ENCODE measurements around the gene SRPK2. TPM values are rescaled to one million over a fixed set of nuclear protein-coding genes. Genes with fewer than 3 reads are reported as not detected.

Gene SRPK2
- total RNA-seq, 2 experiments from 2014 or later, result 48.5 to 53.6 TPM

DNA sequence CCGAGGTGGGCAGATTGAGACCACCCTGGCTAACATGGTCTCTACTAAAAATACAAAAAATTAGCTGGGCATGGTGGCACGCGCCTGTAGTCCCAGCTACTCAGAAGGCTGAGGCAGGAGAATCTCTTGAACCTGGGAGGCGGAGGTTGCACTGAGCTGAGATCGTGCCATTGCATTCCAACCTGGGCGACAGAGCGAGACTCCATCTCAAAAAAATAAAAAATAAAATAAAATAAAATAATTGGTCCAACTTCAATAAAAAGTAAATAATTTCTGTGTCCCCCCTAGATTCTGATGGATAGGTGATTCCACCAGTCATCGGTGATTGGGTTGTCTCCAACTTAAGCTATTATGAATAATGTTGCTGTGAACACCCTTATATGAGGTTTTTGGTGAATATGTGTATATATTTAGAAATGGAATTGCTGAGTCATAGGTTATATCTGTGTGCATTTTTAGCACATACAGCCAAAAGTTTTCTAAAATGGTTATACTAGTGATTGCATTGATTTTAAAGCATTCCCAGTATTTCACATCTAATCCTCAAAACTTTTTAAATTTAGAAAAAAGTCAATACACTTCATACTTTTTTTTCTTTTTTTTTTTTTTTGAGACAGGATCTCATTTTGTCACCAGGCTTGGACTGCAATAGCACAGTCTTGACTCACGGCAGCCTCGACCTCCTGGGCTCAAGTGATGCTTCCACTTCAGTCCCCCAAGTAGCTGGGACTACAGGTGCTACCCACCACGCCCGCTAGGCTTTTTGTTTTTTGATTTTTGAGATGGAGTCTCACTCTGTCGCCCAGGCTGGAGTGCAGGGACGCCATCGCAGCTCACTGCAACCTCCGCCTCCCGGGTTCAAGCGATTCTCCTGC, 13.7 kb upstream of the SRPK2 start:
- Mint-ChIP-seq H3K9me3 (no peaks in the 10 kb centered on the region), H3K27me3 (no peaks in the 10 kb centered on the region), H3K27ac (no peak overlapping the region), H3K4me3 (no peak overlapping the region), H3K36me3 (ENCODE audit: low read depth) (no peaks in the 10 kb centered on the region), H3K4me1 (no peaks in the 10 kb centered on the region)
- no peak for DNase-seq
- POLR2A ChIA-PET, result no interaction called here
- CTCF ChIA-PET, result interaction anchor here (0.7 to 1.3 kb wide), 2 partner anchors 12 to 21 kb away, joined by 4 read pairs; no protein-coding TSS in a partner anchor

DNA sequence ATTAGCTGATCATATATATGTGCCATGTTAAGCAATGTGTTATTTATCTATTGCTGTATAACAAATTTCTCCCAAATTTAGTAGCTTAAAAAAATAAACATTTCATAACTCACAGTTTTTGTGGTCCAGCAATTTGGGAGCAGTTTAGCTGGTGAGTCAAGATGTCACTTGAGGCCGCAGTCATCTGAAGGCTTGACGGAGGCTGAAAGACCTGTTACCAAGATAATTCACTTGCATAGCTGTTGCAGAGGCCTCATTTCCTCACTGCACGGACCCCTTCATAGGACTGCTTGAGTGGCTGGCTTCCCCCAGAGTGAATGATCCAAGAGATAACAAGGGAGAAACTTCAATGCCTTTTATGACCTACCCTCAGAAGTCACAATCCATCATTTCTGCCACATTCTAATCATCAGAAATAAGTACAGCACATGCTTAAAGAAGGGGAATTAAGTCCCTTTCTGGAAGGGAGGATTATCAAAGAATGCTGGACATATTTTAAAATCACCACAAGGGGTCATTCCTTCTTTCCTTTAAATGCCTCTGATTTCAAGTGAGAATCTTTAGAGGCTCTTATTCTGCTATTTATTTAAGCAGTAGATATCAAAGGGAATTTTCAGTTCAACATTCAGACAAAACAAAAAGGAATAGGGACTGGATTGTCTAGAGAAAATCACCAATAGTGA, 10.5 kb upstream of the SRPK2 start:
- DNase-seq, result no peak
- no peaks in the 10 kb centered on the region for H3K27me3 Mint-ChIP-seq
- ChIA-PET POLR2A (no interaction called here), CTCF (interaction anchor here (0.5 to 1.0 kb wide), 2 partner anchors 68 to 246 kb away, joined by 3 read pairs; no protein-coding TSS in a partner anchor)
- H3K36me3 Mint-ChIP-seq (ENCODE audit: low read depth), result no peaks in the 10 kb centered on the region
- H3K27ac Mint-ChIP-seq, result no peak overlapping the region
- H3K4me1 Mint-ChIP-seq, result peaks cover 5% of the 10 kb centered on the region
- no peak overlapping the region for H3K4me3 Mint-ChIP-seq
- H3K9me3 Mint-ChIP-seq, result peaks cover 2% of the 10 kb centered on the region

DNA sequence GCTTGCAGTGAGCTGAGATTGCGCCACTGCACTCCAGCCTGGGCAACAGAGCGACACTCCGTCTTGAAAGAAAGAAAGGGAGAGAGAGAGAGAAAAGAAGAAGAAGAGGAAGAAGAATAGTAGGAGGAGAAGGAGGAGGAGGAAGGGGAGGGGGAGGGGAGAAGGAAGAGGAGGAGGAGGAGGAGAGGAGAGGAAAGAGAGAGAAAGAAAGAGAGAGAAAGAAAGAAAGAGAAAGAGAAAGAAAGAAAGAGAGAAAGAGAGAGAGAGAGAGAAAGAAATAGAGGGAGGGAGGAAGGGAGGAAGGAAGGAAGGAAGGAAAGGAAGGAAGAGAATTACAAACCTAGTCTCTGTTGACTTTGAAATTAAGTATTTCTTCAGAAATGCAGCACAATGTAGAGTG, 7.8 kb upstream of the SRPK2 start:
- ChIA-PET POLR2A (no interaction called here), CTCF (no interaction called here)

DNA sequence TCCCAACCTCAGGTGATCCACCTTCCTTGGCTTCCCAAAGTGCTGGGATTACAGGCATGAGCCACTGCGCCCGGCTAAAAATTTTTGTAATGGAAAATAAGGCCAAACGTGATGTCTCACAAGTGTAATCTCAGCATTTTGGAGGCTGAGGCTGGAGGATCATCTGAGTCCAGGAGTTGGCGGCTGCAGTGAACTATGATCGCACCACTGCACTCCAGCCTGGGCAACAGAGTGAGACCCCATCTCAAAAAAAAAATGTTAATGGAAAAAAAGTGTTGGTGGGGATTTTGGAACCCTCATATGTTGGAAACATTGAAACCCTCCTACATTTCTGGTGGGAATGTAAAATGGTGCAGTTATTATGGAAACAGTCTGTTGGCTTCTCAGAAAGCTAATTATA, 2.7 kb upstream of the SRPK2 start:
- DNase-seq, result no peak
- Mint-ChIP-seq H3K27ac (no peak overlapping the region), H3K9me3 (peaks cover 2% of the 10 kb centered on the region), H3K27me3 (peaks cover 6% of the 10 kb centered on the region), H3K4me1 (peaks cover 20% of the 10 kb centered on the region), H3K36me3 (ENCODE audit: low read depth) (peaks cover 7% of the 10 kb centered on the region), H3K4me3 (no peak overlapping the region)
- ChIA-PET POLR2A (no interaction called here), CTCF (no interaction called here)

More for the DNA sequence above, 7.8 kb upstream of the SRPK2 start:
- Mint-ChIP-seq H3K9me3 (peaks cover 2% of the 10 kb centered on the region), H3K36me3 (ENCODE audit: low read depth) (no peaks in the 10 kb centered on the region), H3K4me3 (no peak overlapping the region), H3K27ac (no peak overlapping the region), H3K4me1 (peaks cover 8% of the 10 kb centered on the region), H3K27me3 (peaks cover 2% of the 10 kb centered on the region)
- no peak for DNase-seq

DNA sequence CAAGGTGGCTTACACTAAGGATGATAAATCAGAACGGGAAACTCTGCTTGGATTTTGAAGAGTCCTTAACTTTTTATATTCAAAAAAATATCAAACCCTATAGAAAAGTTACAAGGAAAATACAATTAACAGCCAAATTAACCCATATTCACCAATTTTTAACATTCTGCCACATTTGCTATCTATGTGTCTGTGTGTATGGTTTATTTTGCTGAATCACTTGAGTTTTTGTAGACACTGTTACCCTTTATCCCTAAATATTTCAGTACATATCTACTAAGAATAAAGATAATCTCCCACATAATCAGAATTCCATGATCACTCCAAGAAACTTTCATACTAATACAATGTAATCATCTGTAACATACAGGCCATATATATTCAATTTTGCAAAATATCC, 1.2 kb upstream of the SRPK2 start:
- Mint-ChIP-seq H3K27me3 (peaks cover 6% of the 10 kb centered on the region), H3K9me3 (peaks cover 2% of the 10 kb centered on the region), H3K27ac (no peak overlapping the region), H3K36me3 (ENCODE audit: low read depth) (peaks cover 11% of the 10 kb centered on the region), H3K4me1 (peaks cover 22% of the 10 kb centered on the region), H3K4me3 (peak overlapping the region; percentile 98)
- ChIA-PET CTCF (interaction anchor here (0.7 kb wide), 1 partner anchor 66 kb away, joined by 6 read pairs; no protein-coding TSS in a partner anchor), POLR2A (no interaction called here)
- no peak for DNase-seq

DNA sequence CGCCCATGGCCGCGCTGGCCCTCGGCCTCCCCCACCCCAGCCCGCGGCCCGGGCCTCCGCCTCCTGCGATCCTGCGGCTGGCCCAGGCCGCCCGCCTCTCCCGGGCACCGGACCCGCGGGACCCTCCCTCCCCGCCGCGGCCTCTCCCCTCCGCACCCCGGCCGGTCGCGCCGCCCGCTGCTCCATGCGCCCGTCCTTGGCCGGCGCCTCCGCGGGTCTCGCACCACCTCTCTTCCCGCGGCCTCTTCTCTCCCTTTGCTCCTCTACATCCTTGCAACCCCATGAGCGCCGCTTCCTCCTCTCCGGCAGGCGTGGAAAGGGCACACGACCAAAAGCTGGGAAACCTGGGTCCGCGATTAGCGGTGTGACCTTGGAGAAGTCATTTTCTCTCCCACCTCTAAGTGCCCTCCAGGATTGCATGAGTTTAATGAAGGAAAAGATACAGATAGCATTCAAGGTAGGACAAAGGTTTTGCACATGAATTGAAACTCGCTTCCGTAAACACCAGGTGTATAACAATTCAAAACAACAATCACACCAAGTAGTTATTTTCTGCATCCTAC, 448 bp upstream of the SRPK2 start:
- ChIA-PET CTCF (no interaction called here), POLR2A (interaction anchor here (0.6 kb wide), 2 partner anchors 178 to 321 kb away, joined by 3 to 5 read pairs; no protein-coding TSS in a partner anchor)
- Mint-ChIP-seq H3K36me3 (ENCODE audit: low read depth) (peaks cover 11% of the 10 kb centered on the region), H3K27ac (peak overlapping the region; percentile 96), H3K9me3 (no peaks in the 10 kb centered on the region), H3K27me3 (peaks cover 6% of the 10 kb centered on the region), H3K4me3 (peak overlapping the region; percentile 98), H3K4me1 (peaks cover 23% of the 10 kb centered on the region)
- DNase-seq, result peak; percentile 18

DNA sequence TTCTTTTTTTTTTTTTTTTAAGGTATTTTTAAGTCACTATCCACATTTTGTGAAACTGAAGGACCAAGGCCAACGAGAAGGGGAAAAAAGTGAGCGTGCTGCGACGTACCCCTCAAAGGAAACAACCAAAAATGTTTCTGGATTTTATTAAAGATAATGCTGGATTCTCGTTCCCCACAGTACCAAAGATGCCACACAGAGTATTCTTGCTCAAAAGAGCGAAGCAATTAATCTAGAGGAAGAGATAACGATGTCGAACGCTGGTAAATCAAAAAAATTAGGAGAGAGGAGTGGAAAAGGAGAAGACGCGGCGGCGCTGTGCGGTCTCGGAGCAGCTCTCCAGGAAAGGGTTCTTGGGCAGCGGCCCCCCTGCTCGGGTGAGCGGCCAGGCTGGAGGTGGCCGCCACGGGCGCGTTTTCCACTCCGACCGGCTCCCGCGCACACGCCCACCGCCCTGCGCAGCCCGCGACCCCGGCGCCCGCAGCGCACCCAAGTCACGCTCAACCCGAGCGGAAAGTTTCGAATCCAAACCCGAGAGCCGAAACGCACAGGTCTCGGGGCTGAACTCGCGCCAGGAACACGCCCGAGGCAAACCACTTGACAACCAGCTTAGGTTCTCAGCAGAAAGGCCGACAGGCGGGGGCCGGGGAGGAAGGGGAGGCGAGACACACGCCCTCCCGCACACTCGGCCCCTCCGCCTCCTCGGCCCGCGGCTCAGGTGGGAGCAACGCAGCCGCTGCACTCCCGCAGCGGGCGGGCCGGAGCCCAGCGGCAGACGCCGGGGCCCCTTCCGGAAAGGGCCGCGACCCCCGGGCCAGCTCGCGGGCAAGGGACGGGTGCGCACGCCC, 989 bp downstream of the SRPK2 start:
- peak; percentile 59 for DNase-seq
- H3K9me3 Mint-ChIP-seq, result no peaks in the 10 kb centered on the region
- peaks cover 6% of the 10 kb centered on the region for H3K27me3 Mint-ChIP-seq
- peak overlapping the region; percentile 88 for H3K4me3 Mint-ChIP-seq
- H3K36me3 Mint-ChIP-seq (ENCODE audit: low read depth), result peaks cover 11% of the 10 kb centered on the region
- POLR2A ChIA-PET, result no interaction called here
- CTCF ChIA-PET, result interaction anchor here (1.2 kb wide), 1 partner anchor 19 kb away, joined by 3 read pairs; no protein-coding TSS in a partner anchor
- H3K4me1 Mint-ChIP-seq, result peaks cover 24% of the 10 kb centered on the region
- H3K27ac Mint-ChIP-seq, result peak overlapping the region; percentile 86

DNA sequence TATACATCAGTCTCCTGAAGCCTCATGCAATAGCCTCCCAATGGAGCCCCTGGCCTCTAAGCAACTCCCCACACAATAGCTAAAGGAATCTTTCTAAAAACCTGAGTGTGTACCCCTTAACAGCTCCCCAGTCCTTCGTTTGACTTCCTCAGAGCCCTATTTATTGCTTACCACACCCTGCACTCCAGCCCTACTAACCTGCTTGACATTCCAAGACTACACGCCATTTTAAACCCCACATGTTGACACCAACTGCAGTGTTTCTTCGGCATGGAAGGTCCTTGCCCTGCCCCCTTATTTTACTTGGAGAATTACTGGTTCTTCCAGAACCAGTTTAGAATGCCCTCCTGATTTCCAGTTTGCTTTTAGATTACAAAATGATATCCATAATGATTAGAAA, 10.8 kb downstream of the SRPK2 start:
- no peak for DNase-seq
- peaks cover 15% of the 10 kb centered on the region for H3K4me1 Mint-ChIP-seq
- no peak overlapping the region for H3K27ac Mint-ChIP-seq
- ChIA-PET CTCF (interaction anchor here (1.0 to 1.6 kb wide), 2 partner anchors 9 to 12 kb away, joined by 3 to 5 read pairs; no protein-coding TSS in a partner anchor), POLR2A (no interaction called here)
- no peaks in the 10 kb centered on the region for H3K27me3 Mint-ChIP-seq
- H3K4me3 Mint-ChIP-seq, result no peak overlapping the region
- H3K9me3 Mint-ChIP-seq, result no peaks in the 10 kb centered on the region
- peaks cover 3% of the 10 kb centered on the region for H3K36me3 Mint-ChIP-seq (ENCODE audit: low read depth)

DNA sequence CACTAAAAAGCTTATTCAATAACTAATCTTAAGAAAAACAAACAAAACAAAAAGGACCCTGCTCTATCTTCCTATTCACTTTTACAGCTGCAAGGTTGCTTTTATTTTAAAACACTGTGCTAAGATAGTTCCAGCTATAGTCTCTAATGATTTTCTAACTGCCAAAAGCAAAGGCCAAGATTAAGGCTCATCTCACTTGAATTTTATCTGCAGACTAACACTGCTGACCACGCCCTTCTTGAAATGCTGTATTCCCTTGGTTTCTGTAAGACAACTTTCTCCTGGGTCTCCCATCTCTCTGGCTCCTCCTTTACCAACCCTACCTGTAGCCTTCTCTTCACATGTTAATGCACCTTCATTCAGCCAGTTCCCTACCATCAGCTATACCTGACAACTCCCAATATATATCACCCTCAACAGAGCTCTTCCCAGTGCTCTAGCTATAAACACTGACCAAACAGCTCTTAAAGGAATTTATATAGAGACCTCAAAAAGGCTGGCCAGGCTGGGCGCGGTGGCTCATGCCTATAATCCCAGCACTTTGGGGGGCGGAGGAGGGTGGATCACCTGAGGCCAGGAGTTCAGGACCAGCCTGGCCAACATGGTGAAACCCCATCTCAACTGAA, 11.7 kb downstream of the SRPK2 start:
- H3K27ac Mint-ChIP-seq, result no peak overlapping the region
- no peak overlapping the region for H3K4me3 Mint-ChIP-seq
- H3K27me3 Mint-ChIP-seq, result no peaks in the 10 kb centered on the region
- peaks cover 3% of the 10 kb centered on the region for H3K36me3 Mint-ChIP-seq (ENCODE audit: low read depth)
- ChIA-PET POLR2A (no interaction called here), CTCF (interaction anchor here (0.7 to 1.6 kb wide), 3 partner anchors 9 to 116 kb away, joined by 3 to 5 read pairs (median 3); no protein-coding TSS in a partner anchor)
- no peaks in the 10 kb centered on the region for H3K9me3 Mint-ChIP-seq
- no peak for DNase-seq
- H3K4me1 Mint-ChIP-seq, result peaks cover 12% of the 10 kb centered on the region

DNA sequence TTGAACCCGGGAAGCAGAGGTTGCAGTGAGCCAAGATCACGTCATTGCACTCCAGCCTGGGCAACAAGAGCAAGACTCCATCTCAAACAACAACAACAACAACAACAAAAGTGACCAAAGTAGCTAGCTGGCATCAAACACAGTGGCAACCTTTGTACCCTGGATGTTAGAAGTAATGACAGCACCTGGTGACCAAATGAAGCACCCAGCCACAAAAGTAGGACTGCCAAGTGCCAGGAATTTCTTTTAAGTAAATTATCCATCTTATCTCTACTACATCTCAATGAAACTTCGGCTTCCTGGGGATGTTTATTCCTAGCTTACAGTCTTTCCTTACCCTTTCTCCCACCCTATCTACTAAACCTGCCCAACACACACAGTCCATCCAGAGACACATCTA, 18.8 kb downstream of the SRPK2 start:
- no peaks in the 10 kb centered on the region for H3K9me3 Mint-ChIP-seq
- H3K36me3 Mint-ChIP-seq (ENCODE audit: low read depth), result peaks cover 4% of the 10 kb centered on the region
- H3K27ac Mint-ChIP-seq, result no peak overlapping the region
- CTCF ChIA-PET, result interaction anchor here (0.6 kb wide), 1 partner anchor 308 kb away, joined by 3 read pairs; no protein-coding TSS in a partner anchor
- no peak overlapping the region for H3K4me3 Mint-ChIP-seq
- peaks cover 5% of the 10 kb centered on the region for H3K4me1 Mint-ChIP-seq
- no peaks in the 10 kb centered on the region for H3K27me3 Mint-ChIP-seq
- POLR2A ChIA-PET, result no interaction called here
- no peak for DNase-seq

DNA sequence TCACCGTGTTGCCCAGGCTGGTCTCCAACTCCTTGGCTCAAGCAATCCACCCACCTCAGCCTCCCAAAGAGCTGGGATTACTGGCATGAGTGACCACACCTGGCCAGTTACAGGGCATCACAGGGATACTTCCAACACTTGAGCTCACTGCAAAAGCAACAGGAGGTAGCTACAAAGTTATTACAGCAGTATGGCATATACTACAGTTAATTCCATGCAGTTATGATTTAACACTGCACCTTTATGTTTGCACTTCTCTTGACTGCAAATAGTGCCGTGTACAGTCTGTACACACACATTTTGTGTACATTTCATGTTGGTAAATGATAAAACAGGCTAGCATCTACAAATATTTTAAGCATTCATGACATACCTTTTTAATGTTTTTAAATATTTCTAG, 21.3 kb downstream of the SRPK2 start:
- Mint-ChIP-seq H3K4me3 (no peak overlapping the region), H3K9me3 (peaks cover 4% of the 10 kb centered on the region), H3K27me3 (no peaks in the 10 kb centered on the region), H3K36me3 (ENCODE audit: low read depth) (peaks cover 18% of the 10 kb centered on the region), H3K27ac (no peak overlapping the region), H3K4me1 (peaks cover 6% of the 10 kb centered on the region)
- ChIA-PET CTCF (interaction anchor here (0.9 kb wide), 1 partner anchor 72 kb away, joined by 3 read pairs; no protein-coding TSS in a partner anchor), POLR2A (no interaction called here)
- no peak for DNase-seq

Measured in activated CD4-positive, alpha-beta T cell treated with anti-CD3 and anti-CD28 coated beads, Interleukin-2, amount 10 ng/mL, durations not matched to agents 7 days and 5 days (primary cell).